NCI-H2029 treated with DMSO at 0.1 percent for 48 hours (cell line): ENCODE data around the gene CLPTM1L.

Experiments
- DNase-seq: peaks from one replicate; lab custom pipeline; 2025; lab: John Stamatoyannopoulos, UW

Gene CLPTM1L

DNA sequence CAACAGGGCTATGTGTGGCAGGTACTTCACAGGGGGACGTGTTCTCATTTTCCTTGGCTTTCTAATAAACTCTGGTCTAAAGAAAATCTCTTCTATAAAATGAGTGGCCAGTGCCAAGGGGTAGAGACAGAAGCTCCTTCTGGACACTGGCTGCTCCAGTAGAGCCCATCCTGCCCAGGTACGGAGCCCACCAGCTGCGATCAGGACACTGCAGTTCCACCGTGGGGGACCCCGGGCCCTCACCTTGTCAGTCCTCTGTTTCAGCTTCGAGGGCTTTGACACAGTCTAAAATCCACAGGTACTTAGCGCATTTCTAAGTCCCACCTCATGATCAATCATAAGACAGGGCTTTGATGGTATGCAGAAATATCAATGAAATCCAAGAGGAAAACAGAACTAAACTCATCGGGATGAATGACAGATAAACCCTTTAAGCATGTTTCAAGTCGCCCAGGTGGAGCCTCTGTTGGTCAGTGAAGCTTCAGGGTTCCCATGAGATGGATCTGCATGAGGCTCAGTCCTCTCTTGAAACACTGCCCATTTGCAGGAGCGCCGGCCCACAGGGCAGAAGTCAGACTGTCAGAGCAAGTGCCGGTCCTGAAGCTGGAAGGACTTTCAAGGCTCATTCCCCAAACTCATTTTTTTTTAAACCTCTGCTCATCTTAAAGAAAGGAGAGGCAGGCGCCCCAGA lies 29.7 kb downstream of the CLPTM1L start:
- DNase-seq, result no peak

DNA sequence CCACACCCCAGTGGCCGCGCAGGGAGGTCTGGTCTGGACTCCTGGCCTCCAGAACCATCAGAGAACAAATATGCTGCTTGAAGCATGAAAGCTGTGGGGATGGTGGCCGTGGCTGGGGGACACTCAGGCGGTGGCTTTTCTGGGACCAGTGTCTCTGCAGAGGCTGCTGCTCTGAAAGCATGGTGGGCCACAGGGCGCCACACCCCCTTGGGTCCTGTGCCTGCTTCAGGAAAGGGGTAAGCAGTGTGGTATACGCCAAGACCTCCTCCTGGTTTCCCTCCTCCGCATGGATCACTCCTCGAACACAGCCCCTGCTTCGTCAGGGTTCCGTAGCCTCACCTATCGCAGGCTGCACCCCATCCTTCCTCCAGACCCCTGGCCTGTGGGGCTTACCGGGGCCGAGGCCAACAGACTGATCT lies 30.3 kb downstream of the CLPTM1L start:
- no peak for DNase-seq

DNA sequence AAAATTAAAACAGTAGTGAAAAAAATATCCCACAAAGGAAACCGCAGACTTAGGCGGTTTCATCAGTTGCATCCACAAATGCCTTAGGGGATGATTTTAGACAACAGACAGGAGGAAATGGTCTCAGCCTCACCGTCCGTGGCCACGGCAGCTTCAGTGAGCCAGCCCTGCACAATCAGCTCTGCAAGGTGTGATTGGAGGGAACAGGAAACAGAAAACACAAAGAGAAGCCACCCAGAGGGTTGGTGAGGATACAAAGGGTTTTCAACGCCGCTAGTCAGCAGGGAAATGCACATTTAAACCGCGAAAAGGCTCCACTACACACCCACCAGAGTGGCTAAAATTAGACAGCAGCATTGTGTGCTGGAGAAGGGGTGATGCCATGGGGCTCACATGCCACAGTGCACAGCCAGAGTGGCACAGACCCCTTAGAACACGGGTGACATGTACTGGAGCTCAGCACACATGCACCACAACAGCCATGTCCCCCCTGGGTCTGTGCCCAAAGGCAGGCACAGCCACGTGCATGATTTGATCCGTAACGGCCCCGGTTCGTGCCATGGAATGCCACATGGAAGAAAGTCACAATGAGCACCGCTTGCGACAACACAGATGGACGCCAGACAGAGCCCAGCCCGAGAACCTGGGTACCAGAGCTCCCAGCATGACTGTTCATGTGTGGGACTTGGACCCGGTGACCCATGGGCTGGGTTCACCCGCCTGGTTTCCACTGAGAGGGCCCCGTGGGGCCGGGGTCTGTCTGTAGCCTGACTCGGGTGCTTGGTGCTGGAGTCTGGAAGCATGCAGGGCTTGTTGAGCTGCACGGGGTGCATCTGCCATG lies 31.7 kb downstream of the CLPTM1L start:
- DNase-seq, result peak; percentile 18

- no peak for DNase-seq
These were observed 32.7 kb downstream of the CLPTM1L start for GRCh38 chr5:1312206-1312605.

- no peak for DNase-seq
These were observed 33.4 kb downstream of the CLPTM1L start for GRCh38 chr5:1311439-1312055.

DNA sequence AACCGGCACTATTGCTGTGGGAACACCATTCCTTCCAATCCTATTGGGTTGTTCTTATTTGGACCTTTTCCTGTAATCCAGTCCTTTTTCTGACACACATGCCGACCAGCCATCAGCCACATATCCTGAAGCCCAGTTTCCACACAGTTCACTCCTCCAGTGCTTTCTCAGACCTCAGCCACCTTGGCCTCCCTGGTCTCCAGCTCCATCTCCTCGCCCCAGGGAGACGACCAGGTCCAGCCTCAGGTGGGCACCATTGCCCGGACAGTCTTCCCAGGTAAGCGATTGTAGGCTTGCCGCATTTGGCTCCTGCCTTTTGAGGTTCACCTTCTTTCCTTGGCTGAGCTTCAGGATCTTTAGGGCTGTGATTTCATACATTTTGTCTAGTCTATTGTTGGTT lies 34.8 kb downstream of the CLPTM1L start:
- no peak for DNase-seq

- no peak for DNase-seq
These were observed 40.9 kb downstream of the CLPTM1L start for GRCh38 chr5:1304033-1304432.

- DNase-seq, result no peak
These were observed 42.6 kb downstream of the CLPTM1L start for GRCh38 chr5:1302258-1302657.

- no peak for DNase-seq
These were observed 44.3 kb downstream of the CLPTM1L start for GRCh38 chr5:1300581-1301083.

- no peak for DNase-seq
These were observed 44.9 kb downstream of the CLPTM1L start for GRCh38 chr5:1299961-1300360.

DNA sequence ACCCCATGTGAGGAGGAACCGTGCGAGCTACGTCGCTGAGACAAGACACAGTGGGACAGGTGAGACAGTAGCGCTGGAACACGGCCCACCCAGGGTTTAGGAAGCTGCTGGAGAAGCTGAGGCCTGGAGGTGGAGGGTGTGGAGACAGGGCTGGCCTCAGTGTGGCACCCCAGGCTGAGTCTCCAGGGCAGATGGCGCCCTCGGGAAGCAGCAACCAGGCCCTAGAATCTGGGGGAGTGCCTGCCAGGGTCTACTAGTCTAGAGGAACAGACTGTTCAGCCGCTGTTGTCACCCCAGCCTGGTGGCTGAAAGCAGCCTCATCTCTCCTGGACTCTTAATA lies 45.4 kb downstream of the CLPTM1L start:
- no peak for DNase-seq

DNA sequence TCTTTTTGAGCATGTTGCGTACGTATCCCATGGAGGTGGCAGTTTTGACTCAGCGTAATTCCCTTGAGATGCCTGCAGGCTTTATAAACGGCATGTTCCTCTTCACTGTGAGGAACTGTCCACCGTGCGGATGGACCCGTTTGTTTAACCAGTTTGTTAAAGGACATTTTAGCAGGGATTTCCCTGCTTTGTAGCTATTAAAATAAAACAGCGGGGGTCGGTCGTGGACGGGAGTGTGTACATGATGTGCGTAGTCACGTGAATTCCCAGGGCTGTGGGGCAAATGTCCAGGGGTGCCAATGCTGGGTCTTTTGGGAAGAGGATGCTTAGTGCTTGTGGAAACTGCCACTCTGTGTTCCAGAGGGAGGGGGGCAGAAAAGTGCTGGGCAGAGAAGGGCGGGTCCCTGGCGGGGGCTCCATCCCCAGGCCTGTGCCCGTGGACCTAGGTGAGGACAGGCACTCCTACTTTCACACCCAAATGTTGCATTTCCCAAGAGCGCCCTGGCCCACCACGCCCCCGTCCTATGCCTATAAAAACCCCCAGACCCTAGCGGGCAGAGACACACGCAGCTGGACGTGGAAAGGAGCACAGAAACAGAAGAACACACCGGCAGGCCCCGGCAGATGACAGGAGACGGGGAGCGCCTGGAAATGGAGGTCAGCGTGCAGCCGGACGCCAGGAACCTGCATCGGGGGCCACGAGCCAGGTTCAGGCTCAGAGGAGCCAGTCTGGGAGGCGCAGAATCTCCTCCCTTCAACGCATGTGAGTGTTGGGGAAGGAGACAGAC lies 46.0 kb downstream of the CLPTM1L start:
- DNase-seq, result no peak

GRCh38 chr5:1298067-1298551 lies 46.8 kb downstream of the CLPTM1L start:
- DNase-seq, result no peak

DNA sequence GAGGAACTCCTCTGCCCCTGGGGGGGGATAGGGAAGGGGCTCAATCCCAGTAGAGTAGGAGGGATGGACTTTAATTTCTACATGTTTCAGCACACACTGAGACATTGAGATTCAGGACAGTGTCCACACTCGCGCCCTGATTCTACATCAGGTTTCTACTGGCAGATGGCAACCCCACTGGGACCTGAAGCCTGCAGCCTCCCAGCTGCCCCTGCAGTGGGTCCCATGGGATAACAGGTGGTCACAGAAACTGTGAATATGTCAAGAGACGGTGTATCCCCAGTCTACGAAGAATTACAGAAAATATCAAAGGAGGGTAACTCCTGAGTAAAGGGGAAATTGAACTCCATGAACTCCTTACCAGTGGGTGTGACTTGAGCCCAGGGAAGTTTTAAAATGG lies 47.7 kb downstream of the CLPTM1L start:
- no peak for DNase-seq

DNA sequence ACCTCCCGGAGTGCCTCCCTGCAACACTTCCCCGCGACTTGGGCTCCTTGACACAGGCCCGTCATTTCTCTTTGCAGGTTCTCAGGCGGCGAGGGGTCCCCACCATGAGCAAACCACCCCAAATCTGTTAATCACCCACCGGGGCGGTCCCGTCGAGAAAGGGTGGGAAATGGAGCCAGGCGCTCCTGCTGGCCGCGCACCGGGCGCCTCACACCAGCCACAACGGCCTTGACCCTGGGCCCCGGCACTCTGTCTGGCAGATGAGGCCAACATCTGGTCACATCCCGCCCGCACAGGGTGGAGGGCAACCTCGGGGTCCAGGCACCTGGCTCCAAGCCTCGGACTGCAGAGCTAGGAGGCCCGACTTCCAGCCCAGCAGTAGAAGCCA lies 49.3 kb downstream of the CLPTM1L start:
- DNase-seq, result no peak

- no peak for DNase-seq
These were observed 49.9 kb downstream of the CLPTM1L start, which contains the start of gene TERT for GRCh38 chr5:1294835-1295649. Gene TERT (minus strand): TSS chr5:1295068. CDS start chr5:1294989, 79 bp downstream.

- no peak for DNase-seq
These were observed 50.6 kb downstream of the CLPTM1L start for GRCh38 chr5:1294206-1294834.

- DNase-seq, result no peak
These were observed 51.3 kb downstream of the CLPTM1L start for GRCh38 chr5:1293416-1294205.

DNA sequence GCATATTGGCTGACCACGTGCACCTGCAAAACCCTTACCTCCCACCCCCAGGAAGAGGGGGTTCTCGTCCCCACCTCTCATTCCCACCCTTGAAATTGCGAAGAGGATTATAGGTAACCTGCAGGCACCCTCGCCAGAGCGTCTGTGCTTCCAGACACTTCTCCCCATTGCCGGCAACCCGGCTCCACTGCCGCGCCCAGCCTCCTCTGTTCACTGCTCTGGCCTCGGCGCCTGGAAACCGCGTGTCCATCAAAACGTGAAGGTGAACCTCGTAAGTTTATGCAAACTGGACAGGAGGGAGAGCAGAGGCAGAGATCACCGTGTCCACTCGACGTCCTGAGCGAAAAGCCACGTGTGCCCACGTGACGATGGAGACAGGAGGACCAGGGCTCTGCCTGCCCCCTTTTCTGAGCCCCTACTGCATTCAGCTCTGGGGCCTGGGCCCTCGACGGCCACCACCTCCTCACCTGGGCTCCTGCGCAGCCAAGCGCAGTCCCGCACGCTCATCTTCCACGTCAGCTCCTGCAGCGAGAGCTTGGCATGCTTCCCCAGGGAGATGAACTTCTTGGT lies 52.0 kb downstream of the CLPTM1L start:
- DNase-seq, result no peak
